Stimulated activated CD4-positive, alpha-beta T cell treated with anti-CD3 and anti-CD28 coated beads, Interleukin-2, amount 100 ng/mL, for 48 hours (primary cell): ENCODE results near the gene SLC22A13.
"Not testable (repeated sequence)": the region's sequence is repeated elsewhere in the genome, so short reads cannot be mapped to it uniquely, and the experiment has no call there.

Experiments used
- DNase-seq, 2 donors: peaks; one replicate each; pipeline ENCODE4 v3.0.0-alpha.2; 2020

The SLC22A13 gene, protein sequence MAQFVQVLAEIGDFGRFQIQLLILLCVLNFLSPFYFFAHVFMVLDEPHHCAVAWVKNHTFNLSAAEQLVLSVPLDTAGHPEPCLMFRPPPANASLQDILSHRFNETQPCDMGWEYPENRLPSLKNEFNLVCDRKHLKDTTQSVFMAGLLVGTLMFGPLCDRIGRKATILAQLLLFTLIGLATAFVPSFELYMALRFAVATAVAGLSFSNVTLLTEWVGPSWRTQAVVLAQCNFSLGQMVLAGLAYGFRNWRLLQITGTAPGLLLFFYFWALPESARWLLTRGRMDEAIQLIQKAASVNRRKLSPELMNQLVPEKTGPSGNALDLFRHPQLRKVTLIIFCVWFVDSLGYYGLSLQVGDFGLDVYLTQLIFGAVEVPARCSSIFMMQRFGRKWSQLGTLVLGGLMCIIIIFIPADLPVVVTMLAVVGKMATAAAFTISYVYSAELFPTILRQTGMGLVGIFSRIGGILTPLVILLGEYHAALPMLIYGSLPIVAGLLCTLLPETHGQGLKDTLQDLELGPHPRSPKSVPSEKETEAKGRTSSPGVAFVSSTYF

DNA sequence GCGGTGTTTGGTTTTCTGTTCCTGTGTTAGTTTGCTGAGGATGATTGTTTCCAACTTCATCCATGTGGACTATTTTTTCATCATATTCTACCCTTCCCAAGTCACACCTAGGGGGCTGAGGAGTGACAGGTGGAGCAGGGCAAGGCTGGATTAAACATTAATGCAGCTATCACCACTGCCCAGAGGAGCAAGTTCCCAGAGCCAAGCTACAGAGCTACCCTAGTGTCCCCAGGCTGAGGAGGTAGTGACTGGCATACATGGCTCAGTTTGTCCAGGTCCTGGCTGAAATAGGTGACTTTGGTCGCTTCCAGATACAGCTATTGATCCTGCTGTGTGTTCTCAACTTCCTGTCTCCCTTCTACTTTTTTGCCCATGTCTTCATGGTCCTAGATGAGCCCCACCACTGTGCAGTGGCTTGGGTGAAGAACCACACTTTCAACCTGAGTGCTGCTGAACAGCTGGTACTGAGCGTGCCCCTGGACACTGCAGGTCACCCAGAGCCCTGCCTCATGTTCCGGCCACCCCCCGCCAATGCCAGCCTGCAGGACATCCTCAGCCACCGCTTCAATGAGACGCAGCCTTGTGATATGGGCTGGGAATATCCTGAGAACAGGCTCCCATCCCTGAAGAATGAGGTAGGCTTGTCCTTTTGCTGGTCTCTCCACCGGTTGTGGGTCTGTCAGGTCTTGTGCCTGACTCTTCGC, at the start of gene SLC22A13:
Gene SLC22A13, plus strand, starts transcription at position 209 of the 704 bp plus-strand sequence. Its CDS starts 49 bp downstream, at position 258.
- DNase-seq = no peak

DNA sequence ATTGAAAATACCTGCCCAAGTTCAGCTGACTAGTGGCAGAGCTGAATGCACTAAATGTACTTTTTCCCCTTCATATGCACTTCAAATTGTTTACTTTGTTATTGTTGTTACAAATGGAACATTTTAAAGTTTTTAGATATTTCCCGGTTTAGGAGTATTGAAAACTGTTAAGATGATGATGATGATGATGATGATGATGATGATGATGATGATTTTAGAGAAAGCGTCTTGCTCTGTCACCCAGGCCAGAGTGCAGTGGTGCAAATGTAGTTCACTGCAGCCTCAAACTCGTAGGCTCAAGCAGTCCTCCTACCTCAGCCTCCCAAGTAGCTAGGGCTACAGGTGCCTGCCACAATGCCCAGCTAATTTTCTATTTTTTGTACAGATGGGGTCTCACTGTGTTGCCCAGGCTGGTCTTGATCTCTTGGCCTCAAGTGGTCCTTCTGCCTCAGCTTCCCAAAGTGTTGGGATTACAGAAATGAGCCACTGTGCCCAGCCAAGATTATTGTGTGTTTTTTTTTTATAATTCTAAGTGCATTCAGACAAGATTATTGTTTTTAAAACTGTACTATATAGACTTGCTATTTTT, 45.9 kb upstream of the SLC22A13 start:
- DNase-seq = no peak

GRCh38 chr3:38221005-38221404, 44.6 kb upstream of the SLC22A13 start:
- no peak for DNase-seq

DNA sequence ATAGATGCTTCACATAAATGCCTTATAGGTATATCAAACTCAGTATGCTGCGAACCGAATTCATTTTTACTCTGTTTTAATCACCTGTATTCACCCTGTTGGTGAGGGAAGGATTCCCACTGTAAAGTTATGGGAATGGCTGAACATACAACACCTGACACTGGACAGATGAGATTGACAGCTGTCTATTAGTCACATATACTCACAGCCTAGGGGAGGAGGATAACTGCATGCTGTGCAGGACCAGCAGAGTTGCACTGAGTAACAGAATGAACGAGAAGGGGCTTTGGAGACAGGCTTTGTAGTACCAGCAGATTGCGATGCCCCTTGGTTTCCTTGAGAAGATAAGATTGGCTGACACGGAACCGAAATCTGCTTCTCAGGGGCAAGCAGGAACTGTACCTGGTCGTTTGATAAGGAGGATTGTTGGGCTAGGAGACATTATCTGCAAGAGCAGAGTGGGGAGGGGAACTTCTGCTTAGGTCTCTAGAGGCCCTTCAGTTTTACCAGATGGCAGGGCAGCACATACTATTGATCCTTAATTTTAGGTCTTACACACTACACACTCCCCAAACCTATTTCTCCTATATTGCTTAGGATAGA, 43.5 kb upstream of the SLC22A13 start:
- no peak for DNase-seq

GRCh38 chr3:38224357-38224756, 41.3 kb upstream of the SLC22A13 start:
- no peak for DNase-seq

DNA sequence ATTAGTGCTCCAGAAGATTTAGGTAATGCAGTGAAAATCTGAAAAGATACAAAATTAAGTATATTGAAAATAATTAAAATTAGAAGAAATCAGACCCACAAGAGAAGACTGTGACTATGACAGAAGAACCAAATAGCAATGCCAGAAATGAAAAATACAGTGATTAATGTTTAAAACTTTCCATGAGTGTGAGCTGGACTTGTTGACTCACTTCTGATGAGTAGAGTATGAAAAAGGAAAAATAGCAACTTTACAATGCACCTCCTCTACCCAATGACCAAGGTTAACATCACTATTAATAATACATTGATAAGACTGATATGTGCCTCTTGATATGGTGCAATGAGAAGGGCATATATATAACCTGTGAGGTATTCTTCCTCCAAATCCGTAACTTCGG, 39.3 kb upstream of the SLC22A13 start:
- no peak for DNase-seq

DNA sequence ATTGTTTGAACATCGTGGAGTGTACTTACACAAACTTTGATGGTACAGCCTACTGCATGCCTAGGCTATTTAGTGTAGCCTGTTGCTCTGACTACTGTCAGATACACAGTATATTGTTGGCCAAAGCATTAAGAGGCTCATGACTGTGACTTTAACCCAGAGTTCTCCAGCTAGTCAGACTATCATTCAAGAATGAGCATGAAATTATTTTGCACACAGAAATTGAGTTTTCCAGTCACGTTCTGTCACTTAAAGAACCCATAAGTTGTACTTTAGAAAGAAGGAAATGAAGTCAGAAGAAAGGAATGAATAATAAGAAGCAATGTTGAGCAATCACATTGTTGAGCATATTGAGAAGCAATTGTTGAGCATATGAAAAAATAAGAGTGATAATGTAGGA, 37.6 kb upstream of the SLC22A13 start:
- no peak for DNase-seq

DNA sequence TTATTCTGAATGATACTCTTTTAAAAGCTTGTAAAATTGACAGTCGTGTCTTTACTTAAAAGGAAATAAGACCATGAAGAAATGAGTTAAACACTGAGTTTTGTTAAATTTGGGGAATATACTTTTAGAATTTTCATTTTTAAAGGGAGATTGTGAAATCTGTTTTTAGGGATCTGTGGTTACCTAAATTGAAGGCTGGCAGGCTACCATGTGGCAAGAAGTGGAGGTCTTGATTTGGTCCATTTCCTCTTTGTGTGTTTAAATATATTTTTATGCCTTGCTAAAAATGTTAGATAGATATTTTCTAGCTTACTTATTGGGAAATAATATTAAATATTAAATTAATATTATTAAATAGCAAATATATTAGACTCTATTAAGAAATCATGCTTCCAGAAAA, 36.6 kb upstream of the SLC22A13 start:
- DNase-seq = no peak

DNA sequence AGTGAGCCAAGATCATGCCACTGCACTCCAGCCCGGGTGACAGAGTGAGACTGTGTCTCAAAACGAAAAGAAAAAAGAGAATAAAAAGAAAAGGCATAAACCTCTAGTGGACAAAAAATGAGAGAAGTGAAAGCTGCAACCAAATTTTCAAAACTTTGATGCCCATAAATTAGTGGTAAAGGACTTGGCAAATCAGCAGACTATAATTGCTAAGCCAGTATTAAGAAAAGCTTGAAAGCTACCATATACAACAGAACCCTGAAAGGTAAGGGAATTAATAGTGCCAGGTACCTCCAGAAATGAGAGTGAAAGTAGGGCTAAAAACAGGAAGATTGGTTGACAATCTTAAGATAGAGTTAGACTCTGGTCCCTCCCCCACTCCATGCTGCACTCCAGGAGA, 32.9 kb upstream of the SLC22A13 start:
- no peak for DNase-seq

- no peak for DNase-seq
These were observed 30.1 kb upstream of the SLC22A13 start for GRCh38 chr3:38235466-38235865.

- DNase-seq = no peak
These were observed 27.1 kb upstream of the SLC22A13 start for GRCh38 chr3:38238416-38239008.

DNA sequence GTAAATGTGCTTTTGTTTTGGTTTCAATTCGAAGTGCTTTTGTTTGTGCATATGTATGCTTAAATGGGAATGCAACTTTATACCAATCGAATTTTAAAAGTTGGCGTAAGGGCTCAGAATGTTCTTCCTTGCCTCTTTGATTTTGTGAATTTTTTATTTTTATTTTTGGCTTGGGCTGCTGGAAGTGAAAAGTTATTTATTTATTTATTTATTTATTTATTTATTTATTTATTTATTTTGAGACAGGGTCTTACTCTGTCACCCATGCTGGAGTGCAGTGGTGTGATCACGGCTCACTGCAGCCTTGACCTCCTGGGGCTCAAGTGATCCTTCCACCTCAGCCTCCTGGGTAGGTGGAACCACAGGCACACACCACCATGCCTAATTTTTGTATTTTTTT, 22.8 kb upstream of the SLC22A13 start:
- not testable (repeated sequence) for DNase-seq

- no peak for DNase-seq
These were observed 19.7 kb upstream of the SLC22A13 start for GRCh38 chr3:38245930-38246329.

- DNase-seq = no peak
These were observed 18.1 kb upstream of the SLC22A13 start for GRCh38 chr3:38247366-38248035.

GRCh38 chr3:38250198-38250597, 15.4 kb upstream of the SLC22A13 start:
- DNase-seq = no peak

DNA sequence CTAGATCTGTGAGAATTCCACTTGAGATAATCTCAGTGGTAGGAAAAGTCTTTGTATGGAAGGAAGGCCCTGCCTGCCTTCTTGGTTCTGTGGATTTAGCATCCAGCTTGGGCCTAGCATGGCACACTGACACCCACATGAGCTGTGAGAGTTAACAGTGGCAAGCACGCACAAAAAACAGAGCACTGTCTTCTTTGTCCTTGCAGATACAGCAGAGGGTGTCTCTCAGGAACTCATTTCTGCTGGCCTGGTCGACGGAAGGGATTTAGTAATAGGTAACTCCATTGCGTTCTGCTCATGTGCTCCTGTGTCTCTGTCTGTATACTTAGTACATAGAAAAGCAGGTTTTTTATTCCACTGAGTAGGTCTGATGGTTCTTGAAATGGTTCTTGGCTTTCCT, 14.4 kb upstream of the SLC22A13 start:
- no peak for DNase-seq

DNA sequence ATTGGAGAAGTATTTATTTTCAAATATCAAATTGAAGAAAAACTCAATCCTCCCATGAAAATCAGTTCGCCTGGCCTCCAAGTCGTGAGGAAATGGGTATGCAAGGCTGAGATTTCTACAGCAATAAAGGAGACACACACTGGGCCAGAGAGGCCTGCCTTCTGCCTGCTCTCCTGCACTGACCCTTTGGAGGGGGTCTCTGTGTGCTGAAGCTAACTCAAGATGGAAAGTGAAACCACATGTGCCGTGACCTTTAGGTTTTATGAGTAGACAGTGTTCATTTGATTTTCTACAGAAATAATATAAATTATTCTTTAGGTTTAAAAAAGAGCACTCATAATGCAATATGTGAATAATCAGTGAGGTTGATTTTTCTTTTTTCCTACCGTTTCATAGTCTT, 11.9 kb upstream of the SLC22A13 start:
- no peak for DNase-seq

DNA sequence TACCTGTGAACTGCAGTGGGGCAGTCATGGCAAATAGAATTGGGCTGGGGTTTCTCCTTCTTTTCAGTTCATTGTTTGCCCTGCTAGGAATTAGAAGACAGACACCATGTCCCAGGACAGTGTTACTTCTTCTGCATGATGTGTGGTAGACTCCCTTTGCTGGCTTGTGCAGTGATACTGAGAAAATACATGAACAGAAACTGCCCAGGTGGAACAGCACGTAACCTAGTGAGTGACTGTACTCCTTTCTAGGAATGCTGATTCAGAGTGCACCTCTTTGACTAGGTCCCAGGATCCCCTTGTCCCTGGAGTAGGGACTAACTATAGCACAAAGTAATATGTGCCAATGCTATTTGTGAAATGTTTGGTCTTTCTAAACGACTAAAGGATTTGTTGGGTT, 10.7 kb upstream of the SLC22A13 start:
- DNase-seq = no peak

DNA sequence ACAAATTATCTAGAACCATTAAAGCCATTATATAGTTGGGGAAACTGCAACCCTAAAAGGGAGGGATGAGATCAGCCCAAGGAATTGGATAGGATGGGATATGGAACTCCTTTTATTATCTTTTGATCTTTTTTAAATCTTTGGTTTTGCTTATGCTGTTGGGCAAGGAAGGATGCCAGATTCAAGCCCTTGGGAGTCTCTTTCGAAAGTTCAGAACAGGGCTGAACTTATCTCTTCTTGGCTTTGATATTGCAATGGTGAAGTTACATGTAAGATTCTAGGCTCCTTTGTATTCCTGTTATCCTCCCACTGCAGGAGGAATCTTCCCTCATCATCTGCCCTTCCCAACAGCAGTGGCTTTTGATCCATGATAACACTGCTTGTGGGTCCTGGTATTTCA, 10.0 kb upstream of the SLC22A13 start:
- no peak for DNase-seq

- DNase-seq = no peak
These were observed 8.0 kb upstream of the SLC22A13 start for GRCh38 chr3:38257583-38257982.

GRCh38 chr3:38260474-38260873, 5.1 kb upstream of the SLC22A13 start:
- no peak for DNase-seq

DNA sequence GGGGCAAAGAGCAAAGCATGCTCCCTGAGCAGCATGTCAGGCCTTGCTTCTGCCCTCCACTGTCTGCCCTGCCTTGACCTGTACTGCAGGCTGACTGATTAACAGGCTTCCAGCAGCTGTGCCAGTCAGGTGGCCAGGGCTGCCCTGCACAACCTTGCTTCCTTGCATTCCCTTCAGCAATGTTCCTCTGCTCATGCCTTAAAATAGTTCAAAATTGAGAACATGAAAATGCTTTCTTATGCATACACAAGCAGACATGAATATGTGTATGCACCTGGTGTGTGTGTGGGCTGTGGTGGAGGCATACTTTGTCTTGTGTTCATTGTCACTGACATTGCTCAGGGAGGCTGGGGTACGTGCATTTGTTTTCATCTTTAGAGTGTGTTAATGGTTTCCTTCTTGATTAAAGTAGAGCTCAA, 1.2 kb upstream of the SLC22A13 start:
- no peak for DNase-seq
